Activated CD4-positive, alpha-beta T cell treated with anti-CD3 and anti-CD28 coated beads, Interleukin-2, amount 10 ng/mL, durations not matched to agents 24 days and 14 days (primary cell): ENCODE data around the gene CHST6. TPM values are rescaled to one million over a fixed set of nuclear protein-coding genes. Genes with fewer than 3 reads are reported as not detected.

ENCODE experiments used
- DNase-seq: peaks from one replicate; pipeline ENCODE4 v3.0.0; 2022
- H3K27ac Mint-ChIP-seq: one replicate; pipeline ENCODE4 v1.8.0; 2022; ENCODE audit warnings: mild to moderate bottlenecking, mixed read lengths
- H3K27me3 Mint-ChIP-seq: one replicate; pipeline ENCODE4 v1.8.0; 2022; ENCODE audit warnings: mixed read lengths
- H3K36me3 Mint-ChIP-seq: one replicate; pipeline ENCODE4 v1.8.0; 2022; ENCODE audit warnings: low read depth, mild to moderate bottlenecking, mixed read lengths
- H3K4me1 Mint-ChIP-seq: one replicate; pipeline ENCODE4 v1.8.0; 2021; ENCODE audit warnings: mixed read lengths
- H3K4me3 Mint-ChIP-seq: one replicate; pipeline ENCODE4 v1.8.0; 2022; ENCODE audit warnings: mild to moderate bottlenecking, moderate library complexity, mixed read lengths
- H3K9me3 Mint-ChIP-seq: one replicate; pipeline ENCODE4 v1.8.0; 2021; ENCODE audit warnings: mixed read lengths
- intact Hi-C: fragments of 100-400 bp; cut with micrococcal nuclease; formaldehyde crosslinking; loops from one replicate; pipeline ENCODE4 v1.15.1; 2023
- total RNA-seq: library from RNA; stranded (reverse); gene quantifications from 2 replicates; pipeline ENCODE4 v1.2.3, GENCODE V29; 2022

The CHST6 gene
- total RNA-seq, 1 donor from 2014 or later = not detected

DNA sequence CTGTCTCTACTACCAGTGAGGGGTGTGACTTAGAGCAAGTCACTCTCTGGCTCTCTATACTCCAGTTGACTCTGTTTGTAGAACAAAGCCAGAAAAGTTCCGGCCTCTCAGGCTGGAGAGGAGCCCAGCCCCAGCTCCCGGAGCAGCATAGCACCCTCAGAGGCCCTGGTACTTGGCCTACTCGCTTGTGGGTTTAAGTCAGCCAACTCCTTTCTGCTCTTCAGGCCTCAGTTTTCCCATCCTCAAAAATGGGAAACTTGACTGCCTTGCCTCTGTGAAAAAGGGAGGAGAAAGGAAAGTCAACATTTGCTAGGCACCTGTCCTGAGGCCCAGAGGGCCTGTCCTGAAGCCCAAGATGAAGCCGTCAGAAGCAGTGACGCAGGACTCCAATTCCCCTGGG is 1.1 kb downstream of the CHST6 start:
- H3K27ac Mint-ChIP-seq = no peak overlapping the region
- intact Hi-C loops = no loop called here

DNA sequence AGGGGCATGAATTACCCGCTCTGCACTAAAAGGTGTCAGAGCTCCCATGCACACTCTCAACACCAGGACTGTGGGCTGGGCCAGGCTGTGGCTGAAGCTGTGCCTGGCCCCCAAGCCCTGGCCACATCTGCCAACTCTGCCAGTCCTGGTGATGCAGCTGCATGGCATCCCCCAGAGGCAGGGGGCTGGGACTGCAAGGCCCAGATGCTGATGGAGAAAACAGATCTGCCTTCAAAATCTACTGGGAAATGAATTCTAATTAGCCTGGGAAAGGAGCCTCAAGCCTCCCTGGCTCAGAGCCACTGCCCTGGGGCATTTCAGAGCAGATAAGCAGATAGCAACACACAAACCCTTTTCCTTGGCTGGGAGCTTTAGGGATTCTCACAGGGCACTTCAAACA is 3.4 kb downstream of the CHST6 start:
- peaks cover 22% of the 10 kb centered on the region for H3K27me3 Mint-ChIP-seq
- peaks cover 2% of the 10 kb centered on the region for H3K4me1 Mint-ChIP-seq
- no peak overlapping the region for H3K4me3 Mint-ChIP-seq
- no peaks in the 10 kb centered on the region for H3K36me3 Mint-ChIP-seq
- DNase-seq = no peak
- no peaks in the 10 kb centered on the region for H3K9me3 Mint-ChIP-seq
- intact Hi-C loops = no loop called here
- H3K27ac Mint-ChIP-seq = no peak overlapping the region

More for the DNA sequence above, 1.1 kb downstream of the CHST6 start:
- Mint-ChIP-seq H3K9me3 (no peaks in the 10 kb centered on the region), H3K4me1 (peaks cover 2% of the 10 kb centered on the region), H3K27me3 (peaks cover 34% of the 10 kb centered on the region), H3K36me3 (no peaks in the 10 kb centered on the region), H3K4me3 (no peak overlapping the region)
- DNase-seq = no peak

DNA sequence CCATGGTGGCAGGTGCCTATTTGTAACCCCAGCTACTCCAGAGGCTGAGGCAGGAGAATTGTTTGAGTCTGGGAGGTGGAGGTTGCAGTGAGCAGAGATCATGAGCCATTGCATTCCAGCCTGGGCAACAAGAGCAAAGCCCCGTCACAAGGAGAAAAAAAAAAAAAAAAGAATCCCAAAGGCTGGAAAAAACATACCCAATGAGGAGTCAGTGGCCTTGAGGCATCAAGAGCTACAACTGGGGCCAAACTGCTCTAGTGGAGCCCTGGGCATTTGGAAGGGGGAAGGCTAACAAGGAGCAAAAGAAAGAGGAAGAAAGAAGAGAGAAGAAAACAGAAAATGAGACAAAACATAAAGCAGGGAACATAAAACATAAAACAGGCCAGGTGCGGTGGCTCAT is 6.9 kb downstream of the CHST6 start:
- no peak overlapping the region for H3K27ac Mint-ChIP-seq
- no peak overlapping the region for H3K4me3 Mint-ChIP-seq

DNA sequence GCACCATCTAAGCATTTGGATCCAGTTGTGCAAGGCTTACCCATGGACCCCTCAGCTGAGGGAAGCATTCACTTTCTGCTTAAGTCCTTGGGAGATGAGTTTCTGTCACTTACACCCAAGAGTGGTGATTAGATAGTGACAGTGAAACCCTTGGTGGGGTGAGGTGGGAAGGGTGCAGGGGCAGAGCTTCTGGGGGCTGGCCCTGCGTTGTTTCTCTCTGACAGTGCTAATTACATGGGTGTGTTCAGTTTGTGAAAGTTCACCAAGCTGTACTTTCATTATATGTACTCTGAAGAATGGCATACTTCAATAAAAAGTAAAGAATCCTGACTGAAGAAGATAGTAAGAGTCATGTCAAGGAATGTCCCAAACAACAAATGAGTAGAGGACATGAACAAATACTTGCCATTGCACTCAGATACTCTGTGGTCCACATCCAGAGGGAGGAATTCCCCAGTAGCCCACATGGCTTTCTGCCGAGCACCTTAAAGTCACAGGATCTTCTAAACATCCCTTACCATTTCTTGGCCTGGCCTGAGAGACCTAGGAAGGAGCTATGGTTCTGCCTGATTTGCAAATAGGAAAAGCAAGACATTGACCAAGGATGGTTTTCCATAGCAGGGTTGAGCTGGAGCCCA is 8.4 kb downstream of the CHST6 start:
- Mint-ChIP-seq H3K36me3 (no peaks in the 10 kb centered on the region), H3K9me3 (no peaks in the 10 kb centered on the region), H3K4me1 (no peaks in the 10 kb centered on the region), H3K27ac (no peak overlapping the region), H3K4me3 (no peak overlapping the region), H3K27me3 (no peaks in the 10 kb centered on the region)
- intact Hi-C loops = no loop called here
- no peak for DNase-seq

More for the DNA sequence above, 6.9 kb downstream of the CHST6 start:
- no peaks in the 10 kb centered on the region for H3K9me3 Mint-ChIP-seq
- H3K36me3 Mint-ChIP-seq = no peaks in the 10 kb centered on the region
- intact Hi-C loops = no loop called here
- no peak for DNase-seq
- H3K4me1 Mint-ChIP-seq = no peaks in the 10 kb centered on the region
- H3K27me3 Mint-ChIP-seq = peaks cover 6% of the 10 kb centered on the region

DNA sequence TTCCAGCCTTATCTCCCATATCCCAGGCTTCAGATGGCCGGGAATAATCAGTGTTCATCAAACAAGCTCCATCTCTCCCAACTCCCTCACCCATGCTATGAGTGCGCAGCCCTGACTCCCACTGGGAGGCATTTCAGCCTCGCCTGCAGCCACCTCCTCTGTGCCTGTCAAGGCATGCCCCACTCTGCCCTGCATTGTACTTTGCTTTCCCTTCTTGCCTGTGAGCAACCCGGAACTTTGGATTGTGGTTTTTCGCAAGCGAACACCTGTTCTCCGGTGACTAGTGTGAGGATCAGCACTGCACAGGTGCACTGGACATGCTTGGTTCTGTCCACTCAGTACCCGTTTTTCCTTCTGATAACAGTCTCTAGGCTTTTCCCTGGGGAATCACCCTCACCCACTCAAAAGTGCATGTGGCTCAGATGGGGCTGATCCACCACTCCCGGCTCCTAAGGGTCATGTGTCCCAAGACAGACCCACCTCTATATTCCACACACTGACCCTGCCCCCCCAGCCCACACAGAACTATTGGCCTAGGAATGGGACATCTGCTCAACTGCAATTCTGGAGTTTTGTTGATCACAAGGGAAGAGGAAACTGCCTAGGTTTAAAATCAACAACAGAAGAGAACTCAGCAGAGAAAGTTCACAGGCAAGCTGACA is 9.1 kb downstream of the CHST6 start:
- H3K36me3 Mint-ChIP-seq = no peaks in the 10 kb centered on the region
- H3K4me1 Mint-ChIP-seq = no peaks in the 10 kb centered on the region
- no peak for DNase-seq
- no peak overlapping the region for H3K4me3 Mint-ChIP-seq
- H3K9me3 Mint-ChIP-seq = no peaks in the 10 kb centered on the region
- intact Hi-C loops = no loop called here
- H3K27me3 Mint-ChIP-seq = no peaks in the 10 kb centered on the region
- no peak overlapping the region for H3K27ac Mint-ChIP-seq

DNA sequence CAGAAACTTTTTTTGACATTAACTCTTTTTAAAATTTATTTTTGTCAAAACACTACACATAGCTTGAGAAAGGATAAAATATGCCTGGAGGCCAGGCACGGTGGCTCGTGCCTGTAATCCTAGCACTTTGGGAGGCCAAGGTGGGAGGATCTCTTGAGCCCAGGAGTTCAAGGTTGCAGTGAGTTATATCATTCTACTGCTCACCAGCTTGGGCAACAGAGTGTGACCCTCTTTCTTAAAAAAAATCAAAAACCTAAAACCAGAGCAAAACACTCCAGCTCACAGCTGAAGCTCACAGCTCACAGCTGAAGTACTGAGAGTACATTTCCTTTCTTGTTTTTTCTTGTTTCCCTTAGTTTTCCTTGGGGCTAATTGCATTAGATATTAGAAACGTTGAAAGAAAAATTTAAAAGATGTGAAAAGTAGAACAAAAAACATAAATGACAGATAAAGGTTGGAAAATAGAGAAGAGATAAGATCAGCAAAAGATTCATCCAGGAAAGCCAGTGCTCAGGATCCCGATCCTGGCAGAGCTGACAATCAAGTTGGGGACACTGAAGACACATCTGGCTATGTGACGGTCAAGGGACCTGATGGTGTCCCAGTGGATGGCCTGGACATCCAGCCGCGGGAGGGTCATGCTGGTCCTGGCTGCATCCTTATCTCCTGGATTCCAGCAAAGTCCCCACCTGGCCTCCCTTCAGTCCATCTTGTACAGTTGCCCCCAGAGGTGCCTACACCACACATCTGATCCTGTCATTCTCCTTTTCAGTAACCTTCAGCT is 9.8 kb downstream of the CHST6 start:
- intact Hi-C loops = no loop called here
- no peaks in the 10 kb centered on the region for H3K4me1 Mint-ChIP-seq
- no peaks in the 10 kb centered on the region for H3K27me3 Mint-ChIP-seq
- no peak overlapping the region for H3K27ac Mint-ChIP-seq
- H3K9me3 Mint-ChIP-seq = no peaks in the 10 kb centered on the region
- no peak for DNase-seq
- no peaks in the 10 kb centered on the region for H3K36me3 Mint-ChIP-seq
- no peak overlapping the region for H3K4me3 Mint-ChIP-seq

DNA sequence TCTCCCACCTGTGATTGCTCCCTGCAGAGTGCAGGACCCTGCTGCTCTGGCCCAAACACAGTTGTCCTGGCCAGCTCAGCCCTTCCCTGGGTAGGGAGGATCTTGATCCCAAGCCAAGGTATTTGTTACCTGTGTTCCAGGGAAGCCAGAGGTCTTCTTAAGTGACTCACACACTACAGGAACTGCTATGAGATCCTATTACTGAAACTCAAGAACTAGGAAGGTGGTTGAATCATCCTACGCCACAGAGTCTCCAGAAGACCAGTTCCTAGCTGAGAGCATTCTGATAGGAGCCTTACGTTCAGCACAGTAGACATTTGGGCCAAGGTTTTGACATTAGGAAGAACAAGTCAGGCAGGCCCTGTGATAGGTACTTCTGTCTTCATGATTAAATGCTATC is 12.0 kb downstream of the CHST6 start:
- H3K27me3 Mint-ChIP-seq = peaks cover under 1% of the 10 kb centered on the region
- no peak overlapping the region for H3K27ac Mint-ChIP-seq
- H3K36me3 Mint-ChIP-seq = no peaks in the 10 kb centered on the region
- no peaks in the 10 kb centered on the region for H3K4me1 Mint-ChIP-seq
- intact Hi-C loops = no loop called here
- no peak overlapping the region for H3K4me3 Mint-ChIP-seq
- no peaks in the 10 kb centered on the region for H3K9me3 Mint-ChIP-seq
- DNase-seq = no peak

DNA sequence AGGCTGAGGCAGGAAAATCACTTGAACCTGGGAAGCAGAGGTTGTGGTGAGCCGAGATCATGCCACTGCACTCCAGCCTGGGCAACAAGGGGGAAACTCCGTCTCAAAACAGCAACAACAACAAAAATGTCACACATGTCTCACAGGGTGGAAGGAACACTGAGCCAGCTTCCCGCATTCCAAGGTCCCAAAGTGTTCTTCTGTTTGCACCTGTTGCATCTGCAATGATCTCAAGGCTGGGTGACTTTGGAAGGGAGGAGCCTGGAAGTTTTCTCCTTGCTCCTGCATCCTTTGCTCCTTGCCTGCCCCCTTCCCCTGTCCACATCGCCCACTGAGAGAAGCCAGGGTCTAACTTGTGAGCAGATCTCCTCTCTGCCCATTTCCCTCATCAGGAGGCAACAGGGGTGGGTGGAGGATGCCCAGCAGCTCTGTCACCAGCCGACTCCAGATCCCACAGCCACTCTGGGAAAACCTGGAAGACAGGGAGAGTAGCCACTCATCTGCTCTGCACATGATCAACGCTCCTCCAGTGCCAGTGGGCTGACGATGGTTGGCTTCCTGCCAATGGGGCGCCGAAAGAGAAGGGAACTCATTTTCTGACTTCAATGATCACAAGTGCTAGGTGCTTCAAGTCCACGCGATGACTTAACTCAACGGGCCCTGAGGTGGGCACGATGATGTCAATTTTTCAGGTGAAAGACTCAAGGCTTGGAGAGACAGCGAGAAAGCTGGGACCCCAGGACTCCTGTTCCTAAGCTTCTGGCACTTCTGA is 12.6 kb downstream of the CHST6 start:
- Mint-ChIP-seq H3K4me3 (no peak overlapping the region), H3K27me3 (peaks cover 6% of the 10 kb centered on the region)
- intact Hi-C loops = no loop called here

DNA sequence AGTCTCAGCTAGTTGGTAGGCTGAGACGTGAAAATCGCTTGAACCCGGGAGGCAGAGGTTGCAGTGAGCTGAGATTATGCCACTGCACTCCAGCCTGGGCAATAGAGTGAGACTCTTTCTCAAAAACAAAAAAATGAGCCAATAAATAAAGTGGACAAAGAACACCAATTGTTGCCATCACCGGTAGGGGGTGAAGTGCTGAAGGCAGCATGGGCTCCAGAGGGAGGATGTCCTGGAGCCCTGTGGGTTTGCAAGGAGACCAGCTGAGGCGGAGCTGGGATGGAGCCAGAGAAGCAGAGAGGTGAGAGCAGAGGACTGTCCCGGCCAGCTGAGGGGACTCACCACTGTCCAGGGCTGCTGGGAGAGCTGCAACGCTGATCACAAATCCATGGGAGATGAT is 13.8 kb downstream of the CHST6 start:
- no peak for DNase-seq
- Mint-ChIP-seq H3K9me3 (no peaks in the 10 kb centered on the region), H3K27ac (no peak overlapping the region), H3K36me3 (no peaks in the 10 kb centered on the region), H3K4me3 (no peak overlapping the region), H3K4me1 (no peaks in the 10 kb centered on the region), H3K27me3 (peaks cover 6% of the 10 kb centered on the region)
- intact Hi-C loops = no loop called here

More for the DNA sequence above, 12.6 kb downstream of the CHST6 start:
- DNase-seq = no peak
- no peaks in the 10 kb centered on the region for H3K9me3 Mint-ChIP-seq
- H3K36me3 Mint-ChIP-seq = no peaks in the 10 kb centered on the region
- H3K27ac Mint-ChIP-seq = no peak overlapping the region
- no peaks in the 10 kb centered on the region for H3K4me1 Mint-ChIP-seq

DNA sequence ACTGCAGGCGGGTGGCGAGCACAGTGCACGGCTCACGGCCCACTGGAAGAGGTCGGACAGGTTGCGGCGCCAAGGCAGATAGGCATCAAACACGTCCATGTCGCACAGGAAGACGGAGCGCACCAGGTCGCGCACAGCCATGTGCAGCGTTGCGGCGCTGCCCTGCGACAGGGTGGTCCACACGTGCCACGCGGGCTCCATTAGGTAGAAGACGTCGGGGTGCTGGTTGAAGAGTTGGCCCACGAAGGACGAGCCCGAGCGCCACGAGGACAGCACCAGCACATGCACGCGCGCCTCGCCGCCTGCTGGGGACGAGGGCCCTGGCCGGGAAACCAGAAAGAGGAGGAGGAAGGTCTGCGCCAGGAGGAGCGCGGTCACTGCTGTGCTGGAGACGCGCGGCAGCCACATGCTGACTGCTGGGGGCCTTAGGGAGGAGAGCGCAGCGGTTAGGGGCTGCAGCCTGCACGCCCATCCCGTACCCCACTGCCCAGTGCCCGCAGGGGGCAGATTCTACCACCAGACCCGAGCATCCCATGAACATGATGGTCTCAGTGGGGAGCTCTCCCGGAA is 15.7 kb downstream of the CHST6 start:
- no peak for DNase-seq
- no peaks in the 10 kb centered on the region for H3K4me1 Mint-ChIP-seq
- no peaks in the 10 kb centered on the region for H3K36me3 Mint-ChIP-seq

DNA sequence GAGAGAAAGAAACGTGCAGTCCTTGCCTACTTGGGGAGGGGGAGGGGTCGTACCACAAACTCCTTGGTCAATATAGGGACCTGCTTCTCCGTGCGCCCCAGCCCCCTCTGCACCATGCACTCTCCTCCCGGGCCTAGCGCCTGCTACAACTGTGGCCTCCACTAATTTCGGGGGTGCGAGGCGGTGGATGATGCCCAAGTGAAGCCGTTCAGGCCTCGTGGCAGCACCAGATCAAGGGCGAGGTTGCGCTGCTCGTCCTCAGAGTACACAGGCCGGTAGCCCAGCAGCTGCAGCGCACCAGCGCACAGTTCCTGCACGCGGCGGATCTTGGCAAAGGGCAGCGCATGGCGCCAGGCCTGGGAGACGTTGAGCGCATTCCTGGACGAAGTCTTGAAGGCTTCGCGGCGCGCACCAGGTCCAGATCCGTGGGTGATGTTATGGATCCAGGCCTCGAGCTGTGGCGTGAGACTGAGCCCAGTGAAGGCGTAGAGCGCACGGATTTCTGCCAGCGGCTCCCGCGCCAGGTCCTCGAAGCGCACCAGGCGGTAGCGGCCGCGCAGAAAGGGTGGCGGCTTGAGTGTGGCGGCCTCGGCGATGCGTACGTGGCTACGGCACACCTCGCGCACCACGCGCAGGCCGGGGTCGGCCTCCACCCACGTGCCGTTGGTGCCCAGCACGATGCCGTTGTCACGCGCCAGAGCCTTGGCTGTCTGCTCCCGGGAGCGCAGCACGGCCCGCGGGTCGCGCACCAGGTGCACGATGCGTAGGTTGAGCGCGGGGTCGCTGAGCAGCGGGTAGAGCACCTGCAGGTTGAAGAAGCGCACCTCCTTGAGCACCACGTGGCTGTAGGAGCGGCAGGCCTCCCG is 16.5 kb downstream of the CHST6 start:
- no peak overlapping the region for H3K27ac Mint-ChIP-seq
- H3K9me3 Mint-ChIP-seq = no peaks in the 10 kb centered on the region
- H3K4me1 Mint-ChIP-seq = no peaks in the 10 kb centered on the region
- H3K4me3 Mint-ChIP-seq = no peak overlapping the region
- H3K27me3 Mint-ChIP-seq = peaks cover 6% of the 10 kb centered on the region
- no peaks in the 10 kb centered on the region for H3K36me3 Mint-ChIP-seq
- intact Hi-C loops = no loop called here
- DNase-seq = no peak

More for the DNA sequence above, 15.7 kb downstream of the CHST6 start:
- H3K4me3 Mint-ChIP-seq = no peak overlapping the region
- peaks cover 6% of the 10 kb centered on the region for H3K27me3 Mint-ChIP-seq
- H3K27ac Mint-ChIP-seq = no peak overlapping the region
- no peaks in the 10 kb centered on the region for H3K9me3 Mint-ChIP-seq
- intact Hi-C loops = no loop called here

DNA sequence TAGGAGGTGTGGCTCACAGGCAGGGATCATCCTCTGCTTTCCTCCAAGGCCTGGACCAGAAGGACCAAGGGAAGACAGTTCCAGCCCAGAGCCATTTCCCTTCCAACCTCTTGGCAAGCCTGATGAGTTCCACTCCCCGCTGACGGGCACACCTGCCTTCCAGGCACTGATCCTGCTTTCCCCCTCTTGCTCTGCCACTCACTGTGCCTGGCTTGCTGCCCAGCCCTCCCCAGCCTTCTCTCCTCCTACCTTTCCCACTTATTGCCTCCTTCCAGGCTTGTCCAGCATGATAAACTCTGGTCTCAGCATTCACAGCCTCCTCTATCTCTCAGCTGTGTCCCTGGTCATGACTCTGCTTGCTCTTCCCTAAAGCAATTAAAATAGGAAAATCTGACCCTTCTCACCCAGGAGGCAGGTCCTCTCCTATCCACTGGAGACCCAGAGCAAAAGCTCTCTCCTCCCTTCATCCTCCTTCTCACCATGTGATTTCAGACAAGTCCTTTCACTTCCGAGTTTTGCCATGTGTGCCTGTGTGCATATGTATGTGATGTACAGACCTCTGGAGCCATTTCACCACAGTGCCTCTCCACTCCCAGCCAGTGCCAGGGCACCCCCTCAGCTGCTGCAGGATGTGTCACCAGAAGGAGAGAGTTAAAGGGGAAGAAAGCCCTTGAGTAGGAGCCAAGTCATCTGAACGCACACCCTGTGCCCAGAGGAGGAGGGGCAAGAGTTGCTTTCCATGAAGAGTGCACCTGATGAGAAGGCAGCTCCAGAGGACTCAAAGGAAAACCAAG is 17.4 kb downstream of the CHST6 start:
- Mint-ChIP-seq H3K27ac (no peak overlapping the region), H3K36me3 (no peaks in the 10 kb centered on the region), H3K4me1 (no peaks in the 10 kb centered on the region), H3K4me3 (no peak overlapping the region), H3K27me3 (peaks cover 6% of the 10 kb centered on the region), H3K9me3 (no peaks in the 10 kb centered on the region)
- intact Hi-C loops = no loop called here
- no peak for DNase-seq
